ENCODE data around the gene SNRNP25.
A peak's percentile ranks its signal among the peaks of the same experiment; 100 is the strongest.

The SNRNP25 gene

DNA sequence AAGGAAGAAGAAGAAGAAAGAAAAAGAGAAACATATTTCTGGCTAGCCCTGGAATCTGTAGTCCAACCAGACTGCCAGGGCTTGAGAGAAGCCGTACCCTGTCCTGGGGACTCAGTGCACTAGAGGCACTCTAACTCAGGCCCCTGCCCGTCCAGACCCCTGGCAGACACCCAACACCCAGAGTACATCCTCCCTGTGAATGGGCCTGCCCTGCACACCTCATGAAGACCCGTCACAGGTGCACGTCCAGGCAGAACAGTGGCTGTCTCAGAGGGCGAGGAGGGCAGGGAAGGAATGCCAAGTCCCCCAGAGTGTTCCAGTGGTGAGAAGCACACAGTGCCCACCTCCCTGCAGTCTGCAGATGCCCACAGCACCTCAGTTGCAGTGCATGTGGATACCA lies 47.4 kb downstream of the SNRNP25 start:
- no CpG with 5 or more reads among the region's 5 CpGs for WGBS, 2 donors (ENCODE audit: extremely low coverage in 2 of 2, insufficient read length in 2 of 2, insufficient replicate concordance in 1 of 2)
- H3K18ac ChIP-seq (ENCODE audit: low read length), result no peak overlapping the region
- no peak overlapping the region for H2BK15ac ChIP-seq (ENCODE audit: low read length)

DNA sequence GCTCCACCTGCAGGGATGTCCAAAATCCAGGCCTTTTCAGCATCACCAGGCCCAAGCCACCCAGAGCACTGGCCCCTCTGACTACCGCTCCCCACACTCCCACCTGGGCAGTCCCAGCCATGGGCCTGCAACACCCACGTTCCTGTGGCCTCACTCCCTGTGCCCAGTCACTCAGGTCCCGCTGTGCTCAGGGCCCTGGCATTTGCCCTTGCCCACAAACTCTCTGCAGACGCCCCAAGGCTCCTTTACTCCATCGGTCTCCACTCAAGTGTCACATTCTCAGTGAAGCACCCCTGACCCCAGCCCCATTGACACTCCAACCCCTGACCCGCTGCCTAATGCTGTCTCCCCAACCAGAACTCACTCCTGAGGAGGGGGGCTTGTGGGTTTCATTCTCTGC lies 48.0 kb downstream of the SNRNP25 start:
- Histone ChIP-seq H2BK12ac (ENCODE audit: low read length) (no peak overlapping the region), H3K9me3 (replicated peaks in 1 of 2; ENCODE audit: control insufficient read depth in 2 of 2, insufficient read depth in 1 of 2, low read depth in 1 of 2, low read length in 2 of 2) (no peaks in the 10 kb centered on the region), H3K23ac (ENCODE audit: low read depth, low read length, poor library complexity) (no peak overlapping the region), H4K91ac (ENCODE audit: low read depth, low read length, poor library complexity) (no peak overlapping the region), H2AFZ (ENCODE audit: low read length) (no peak overlapping the region), H2BK5ac (ENCODE audit: low read length) (no peak overlapping the region), H2BK15ac (ENCODE audit: low read length) (no peak overlapping the region), H4K8ac (ENCODE audit: low read depth, low read length) (no peak overlapping the region), H3K4me1 (ENCODE audit: control insufficient read depth in 2 of 2, insufficient read depth in 1 of 2, low read depth in 1 of 2, low read length in 2 of 2) (no peaks in the 10 kb centered on the region), H3K9ac (ENCODE audit: low read depth, low read length, poor library complexity) (peak overlapping the region; percentile 27), H3K79me1 (ENCODE audit: low read depth, low read length) (no peaks in the 10 kb centered on the region), H3K18ac (ENCODE audit: low read length) (no peak overlapping the region), H3K4ac (ENCODE audit: low read length) (no peak overlapping the region), H3K36me3 (replicated peaks in 1 of 2; ENCODE audit: control insufficient read depth in 2 of 2, insufficient read depth in 2 of 2, low read length in 2 of 2) (peaks cover 6 to 12% of the 10 kb centered on the region in 2 donors), H2AK5ac (ENCODE audit: low read depth, low read length) (no peak overlapping the region), H3K4me2 (ENCODE audit: insufficient read depth, low read length, poor library complexity, severe bottlenecking) (no peak overlapping the region), H3K27ac (replicated peaks; ENCODE audit: low read length) (no peak overlapping the region), H3K27me3 (ENCODE audit: control insufficient read depth in 3 of 3, insufficient read depth in 3 of 3, low read depth in 1 of 3, low read length in 3 of 3) (no peaks in the 10 kb centered on the region), H3K4me3 (ENCODE audit: low read length in 2 of 2) (no peak overlapping the region), H2BK120ac (ENCODE audit: low read depth, low read length) (no peak overlapping the region), H3K14ac (ENCODE audit: low read length) (no peak overlapping the region)
- WGBS, 2 donors (ENCODE audit: extremely low coverage in 2 of 2, insufficient read length in 2 of 2, insufficient replicate concordance in 1 of 2), result no CpG with 5 or more reads among the region's 6 CpGs
- no peak for DNase-seq (ENCODE audit: low spot score)

More for the DNA sequence above, 47.4 kb downstream of the SNRNP25 start:
- Histone ChIP-seq H2BK120ac (ENCODE audit: low read depth, low read length) (no peak overlapping the region), H3K4me2 (ENCODE audit: insufficient read depth, low read length, poor library complexity, severe bottlenecking) (no peak overlapping the region), H2AK5ac (ENCODE audit: low read depth, low read length) (no peak overlapping the region), H3K9me3 (replicated peaks in 1 of 2; ENCODE audit: control insufficient read depth in 2 of 2, insufficient read depth in 1 of 2, low read depth in 1 of 2, low read length in 2 of 2) (no peaks in the 10 kb centered on the region), H3K9ac (ENCODE audit: low read depth, low read length, poor library complexity) (no peak overlapping the region), H2BK5ac (ENCODE audit: low read length) (no peak overlapping the region), H3K14ac (ENCODE audit: low read length) (no peak overlapping the region), H3K23ac (ENCODE audit: low read depth, low read length, poor library complexity) (peak overlapping the region; percentile 25), H4K8ac (ENCODE audit: low read depth, low read length) (no peak overlapping the region), H3K27ac (replicated peaks; ENCODE audit: low read length) (no peak overlapping the region), H2BK12ac (ENCODE audit: low read length) (no peak overlapping the region), H3K36me3 (replicated peaks in 1 of 2; ENCODE audit: control insufficient read depth in 2 of 2, insufficient read depth in 2 of 2, low read length in 2 of 2) (peaks cover 6 to 12% of the 10 kb centered on the region in 2 donors), H4K91ac (ENCODE audit: low read depth, low read length, poor library complexity) (no peak overlapping the region), H3K27me3 (ENCODE audit: control insufficient read depth in 3 of 3, insufficient read depth in 3 of 3, low read depth in 1 of 3, low read length in 3 of 3) (no peaks in the 10 kb centered on the region), H2AFZ (ENCODE audit: low read length) (no peak overlapping the region), H3K4ac (ENCODE audit: low read length) (no peak overlapping the region), H3K79me1 (ENCODE audit: low read depth, low read length) (no peaks in the 10 kb centered on the region), H3K4me1 (ENCODE audit: control insufficient read depth in 2 of 2, insufficient read depth in 1 of 2, low read depth in 1 of 2, low read length in 2 of 2) (no peaks in the 10 kb centered on the region), H3K4me3 (ENCODE audit: low read length in 2 of 2) (no peak overlapping the region)
- DNase-seq (ENCODE audit: low spot score), result no peak

DNA sequence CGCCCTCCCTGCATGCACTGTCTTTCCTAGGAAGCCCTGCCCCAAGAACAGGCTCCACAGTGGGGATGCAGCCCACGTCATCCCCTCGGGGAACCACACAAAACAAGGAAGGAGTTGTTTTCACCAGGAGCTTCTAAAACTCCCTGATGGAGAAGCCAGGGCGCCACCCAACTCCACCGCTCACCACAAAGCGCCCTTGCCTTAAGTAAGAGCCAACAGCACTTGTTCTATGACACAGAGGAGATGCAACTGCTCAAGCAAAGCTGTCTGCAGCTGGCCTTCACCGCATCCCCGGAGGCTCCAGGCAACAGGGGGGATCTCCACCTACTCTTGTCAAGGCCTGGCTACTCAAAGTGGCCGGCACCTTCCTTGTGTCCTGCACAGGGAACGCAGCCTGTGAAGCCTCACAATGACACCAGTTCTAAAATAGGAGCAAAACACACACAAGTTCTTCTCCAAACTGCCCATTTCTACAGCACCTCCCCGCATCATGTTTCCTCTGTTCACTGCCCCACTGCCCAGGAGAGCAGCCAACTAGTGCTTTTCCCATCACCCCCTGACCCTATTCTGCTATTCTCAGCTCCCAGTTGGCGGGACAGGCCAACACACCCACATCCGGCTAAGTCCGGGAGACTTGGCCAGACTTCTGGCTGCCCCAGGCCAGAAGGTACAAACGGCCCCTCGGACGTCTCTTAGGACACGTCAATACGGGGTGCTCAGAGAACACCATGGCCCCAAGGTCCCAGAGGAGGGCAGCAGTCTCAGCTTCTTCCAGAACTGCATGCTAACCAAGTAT lies 48.6 kb downstream of the SNRNP25 start:
- no peak overlapping the region for H3K23ac ChIP-seq (ENCODE audit: low read depth, low read length, poor library complexity)
- no peak overlapping the region for H3K18ac ChIP-seq (ENCODE audit: low read length)
- H3K79me1 ChIP-seq (ENCODE audit: low read depth, low read length), result no peaks in the 10 kb centered on the region
- no peak overlapping the region for H3K4me2 ChIP-seq (ENCODE audit: insufficient read depth, low read length, poor library complexity, severe bottlenecking)
- no peak overlapping the region for H3K14ac ChIP-seq (ENCODE audit: low read length)
- no peak for DNase-seq (ENCODE audit: low spot score)
- WGBS, 2 donors (ENCODE audit: extremely low coverage in 2 of 2, insufficient read length in 2 of 2, insufficient replicate concordance in 1 of 2), result no CpG with 5 or more reads among the region's 19 CpGs
- H3K9me3 ChIP-seq (replicated peaks in 1 of 2; ENCODE audit: control insufficient read depth in 2 of 2, insufficient read depth in 1 of 2, low read depth in 1 of 2, low read length in 2 of 2), result no peaks in the 10 kb centered on the region
- no peak overlapping the region for H2BK5ac ChIP-seq (ENCODE audit: low read length)
- H2BK15ac ChIP-seq (ENCODE audit: low read length), result no peak overlapping the region
- H3K36me3 ChIP-seq (replicated peaks in 1 of 2; ENCODE audit: control insufficient read depth in 2 of 2, insufficient read depth in 2 of 2, low read length in 2 of 2), result peaks cover 6 to 12% of the 10 kb centered on the region in 2 donors
- no peak overlapping the region for H2AFZ ChIP-seq (ENCODE audit: low read length)
- H2BK120ac ChIP-seq (ENCODE audit: low read depth, low read length), result no peak overlapping the region
- H3K9ac ChIP-seq (ENCODE audit: low read depth, low read length, poor library complexity), result no peak overlapping the region
- H2BK12ac ChIP-seq (ENCODE audit: low read length), result no peak overlapping the region
- H3K4me3 ChIP-seq (ENCODE audit: low read length in 2 of 2), result no peak overlapping the region
- peaks cover 0 to 2% of the 10 kb centered on the region in 2 donors for H3K4me1 ChIP-seq (ENCODE audit: control insufficient read depth in 2 of 2, insufficient read depth in 1 of 2, low read depth in 1 of 2, low read length in 2 of 2)
- no peak overlapping the region for H3K27ac ChIP-seq (replicated peaks; ENCODE audit: low read length)
- no peak overlapping the region for H4K91ac ChIP-seq (ENCODE audit: low read depth, low read length, poor library complexity)
- no peaks in the 10 kb centered on the region for H3K27me3 ChIP-seq (ENCODE audit: control insufficient read depth in 3 of 3, insufficient read depth in 3 of 3, low read depth in 1 of 3, low read length in 3 of 3)
- no peak overlapping the region for H3K4ac ChIP-seq (ENCODE audit: low read length)
- no peak overlapping the region for H2AK5ac ChIP-seq (ENCODE audit: low read depth, low read length)
- no peak overlapping the region for H4K8ac ChIP-seq (ENCODE audit: low read depth, low read length)

DNA sequence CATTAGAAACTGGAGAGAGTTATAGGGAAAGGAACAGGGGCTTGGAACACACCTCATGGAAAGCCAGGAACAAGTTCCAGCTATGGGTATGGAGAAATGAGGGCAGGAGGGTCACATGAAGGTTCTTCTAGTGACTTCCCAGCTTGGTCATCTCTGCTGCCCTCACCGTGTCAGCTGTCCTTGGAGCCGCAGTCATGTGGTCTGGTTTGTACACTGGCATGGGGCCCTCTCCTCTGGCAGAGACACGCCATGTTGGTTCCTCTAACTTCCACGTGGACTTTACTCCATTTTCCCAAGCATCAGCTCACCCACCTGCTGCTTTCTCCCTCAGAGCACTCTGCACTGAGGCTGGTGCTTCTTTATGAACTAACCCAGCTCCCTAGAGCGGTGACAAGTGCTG lies 50.7 kb downstream of the SNRNP25 start:
- H3K4ac ChIP-seq (ENCODE audit: low read length), result no peak overlapping the region
- no peak overlapping the region for H2AFZ ChIP-seq (ENCODE audit: low read length)
- H3K9me3 ChIP-seq (replicated peaks in 1 of 2; ENCODE audit: control insufficient read depth in 2 of 2, insufficient read depth in 1 of 2, low read depth in 1 of 2, low read length in 2 of 2), result no peaks in the 10 kb centered on the region
- no peak for DNase-seq (ENCODE audit: low spot score)
- no peak overlapping the region for H3K27ac ChIP-seq (replicated peaks; ENCODE audit: low read length)
- no peak overlapping the region for H3K23ac ChIP-seq (ENCODE audit: low read depth, low read length, poor library complexity)
- no peak overlapping the region for H2BK5ac ChIP-seq (ENCODE audit: low read length)
- no peak overlapping the region for H3K9ac ChIP-seq (ENCODE audit: low read depth, low read length, poor library complexity)
- no peak overlapping the region for H3K18ac ChIP-seq (ENCODE audit: low read length)
- H3K27me3 ChIP-seq (ENCODE audit: control insufficient read depth in 3 of 3, insufficient read depth in 3 of 3, low read depth in 1 of 3, low read length in 3 of 3), result no peaks in the 10 kb centered on the region
- no peak overlapping the region for H3K4me3 ChIP-seq (ENCODE audit: low read length in 2 of 2)
- no peak overlapping the region for H3K4me2 ChIP-seq (ENCODE audit: insufficient read depth, low read length, poor library complexity, severe bottlenecking)
- no peak overlapping the region for H4K8ac ChIP-seq (ENCODE audit: low read depth, low read length)
- H2AK5ac ChIP-seq (ENCODE audit: low read depth, low read length), result no peak overlapping the region
- no peaks in the 10 kb centered on the region for H3K79me1 ChIP-seq (ENCODE audit: low read depth, low read length)
- H4K91ac ChIP-seq (ENCODE audit: low read depth, low read length, poor library complexity), result no peak overlapping the region
- peaks cover 2 to 3% of the 10 kb centered on the region in 2 donors for H3K36me3 ChIP-seq (replicated peaks in 1 of 2; ENCODE audit: control insufficient read depth in 2 of 2, insufficient read depth in 2 of 2, low read length in 2 of 2)
- no peak overlapping the region for H3K14ac ChIP-seq (ENCODE audit: low read length)
- H2BK120ac ChIP-seq (ENCODE audit: low read depth, low read length), result no peak overlapping the region
- H2BK12ac ChIP-seq (ENCODE audit: low read length), result no peak overlapping the region
- no CpG with 5 or more reads among the region's 5 CpGs for WGBS, 2 donors (ENCODE audit: extremely low coverage in 2 of 2, insufficient read length in 2 of 2, insufficient replicate concordance in 1 of 2)
- no peak overlapping the region for H2BK15ac ChIP-seq (ENCODE audit: low read length)
- peaks cover 0 to 2% of the 10 kb centered on the region in 2 donors for H3K4me1 ChIP-seq (ENCODE audit: control insufficient read depth in 2 of 2, insufficient read depth in 1 of 2, low read depth in 1 of 2, low read length in 2 of 2)

Measured in neuronal stem cell (in vitro differentiated cells).